Transverse colon (tissue), 4 donors: ENCODE results near the gene ZNF12. TPM values are rescaled to one million over a fixed set of nuclear protein-coding genes. Genes with fewer than 3 reads are reported as not detected.
"Not testable (repeated sequence)": the region's sequence is repeated elsewhere in the genome, so short reads cannot be mapped to it uniquely, and the experiment has no call there.

ENCODE experiments used
- DNase-seq: peaks from one replicate; pipeline ENCODE4 v3.0.0-alpha.2; 2019
- H3K27ac ChIP-seq, 4 donors: fragments of 200-600 bp; sonication (generic); 2 replicates each; pipeline ENCODE4 v1.5.1; 2016 to 2018; ENCODE audit warnings: inconsistent platforms in 4 of 4
- H3K27me3 ChIP-seq: fragments of 200-600 bp; sonication (generic); 2 replicates; pipeline ENCODE4 v1.5.1; 2017; ENCODE audit warnings: inconsistent platforms
- H3K36me3 ChIP-seq, 4 donors: fragments of 200-600 bp; sonication (generic); 2 replicates each; pipeline ENCODE4 v1.5.1; 2017 to 2019; ENCODE audit warnings: inconsistent platforms in 4 of 4
- H3K4me1 ChIP-seq, 4 donors: fragments of 200-600 bp; sonication (generic); 2 replicates each; pipeline ENCODE4 v1.5.1; 2017 to 2020; ENCODE audit warnings: inconsistent platforms in 4 of 4
- H3K4me3 ChIP-seq, 4 donors: fragments of 200-600 bp; sonication (generic); 1 replicate in 1 of 4; 2 replicates in 3 of 4; pipeline versions ENCODE4 v1.5.1 to v1.6.1; 2017 to 2019; ENCODE audit warnings: inconsistent platforms in 4 of 4
- H3K9me3 ChIP-seq, 2 donors: fragments of 200-600 bp; sonication (generic); 2 replicates each; pipeline ENCODE4 v1.5.1; 2017 to 2019; ENCODE audit warnings: inconsistent platforms in 2 of 2
- EP300 ChIP-seq: sonication (generic); formaldehyde crosslinking; IDR thresholded peaks from one replicate; pipeline ENCODE4 v1.6.1; 2017; ENCODE audit warnings: antibody characterized with exemption, low read depth
- POLR2A ChIP-seq: fragments of 450-650 bp; IDR thresholded peaks from one replicate; pipeline ENCODE4 v1.6.1; 2016; ENCODE audit warnings: antibody characterized with exemption, mild to moderate bottlenecking, moderate library complexity
- POLR2AphosphoS5 ChIP-seq, 3 donors: sonication (generic); formaldehyde crosslinking; IDR thresholded peaks; one replicate each; pipeline ENCODE4 v1.6.1; 2016; ENCODE audit warnings: antibody characterized with exemption in 3 of 3
- WGBS, 2 donors: methylation state at CpG; one replicate each; pipeline ENCODE4 v1.1.5; 2018; ENCODE audit warnings: low coverage in 1 of 2; 5-methylcytosine and 5-hydroxymethylcytosine counted together
- in situ Hi-C, 4 donors: fragments of 200-750 bp; cut with MboI; loops; one replicate each; pipeline versions ENCODE4 v1.15.0 to v1.15.1; 2017; ENCODE audit warnings: low sequenced_read_pairs in 3 of 4, low pct_ligation_motif_present in 1 of 4, low pct_unique_long_range_greater_than_20kb in 1 of 4
- intact Hi-C: fragments of 100-400 bp; cut with DNase I; formaldehyde crosslinking; loops from one replicate; pipeline ENCODE4 v1.15.1; 2023; ENCODE audit warnings: low total_unique reads
- total RNA-seq, 4 donors: library from RNA; depleted of rRNA; stranded (reverse); fragments of >200 nt; gene quantifications; one replicate each; pipeline ENCODE4 v1.1.0, GENCODE V29; 2016
- TF ChIP-seq, protein P1 (sequence below), 5 experiments: fragments of 200-600 bp in 3 of 5; fragments of 450-650 bp in 2 of 5; sonication (generic) in 3 of 5; IDR thresholded peaks; 1 replicate in 2 of 5; 2 replicates in 3 of 5; pipeline ENCODE4 v1.5.1; 2016 to 2017; ENCODE audit warnings: antibody characterized with exemption in 5 of 5, inconsistent platforms in 3 of 5, mild to moderate bottlenecking in 2 of 5, moderate library complexity in 1 of 5

The ZNF12 gene
- total RNA-seq, 4 donors from 2014 or later, result 17.5 to 171 (median 33.8) TPM

DNA sequence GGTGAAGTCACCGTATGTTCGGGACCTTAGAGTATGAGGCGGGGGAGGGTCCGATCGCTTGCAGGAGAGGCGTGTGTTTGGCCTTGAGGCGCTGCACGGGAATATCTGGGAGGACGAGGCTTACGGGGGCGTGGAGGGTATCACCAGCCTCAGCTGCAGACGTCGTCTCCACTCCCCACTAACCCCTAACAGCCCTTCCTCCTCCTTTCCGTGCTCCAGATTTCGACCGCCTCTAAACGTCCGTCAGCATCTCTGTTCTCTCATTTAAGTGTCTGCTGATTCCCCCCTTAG is 23.5 kb upstream of the ZNF12 start:
- DNase-seq, result no peak
- 2% methylated on average over 18 of the region's 18 CpGs; no CpG with 5 or more reads in 1 of the 2 donors for WGBS, 2 donors

DNA sequence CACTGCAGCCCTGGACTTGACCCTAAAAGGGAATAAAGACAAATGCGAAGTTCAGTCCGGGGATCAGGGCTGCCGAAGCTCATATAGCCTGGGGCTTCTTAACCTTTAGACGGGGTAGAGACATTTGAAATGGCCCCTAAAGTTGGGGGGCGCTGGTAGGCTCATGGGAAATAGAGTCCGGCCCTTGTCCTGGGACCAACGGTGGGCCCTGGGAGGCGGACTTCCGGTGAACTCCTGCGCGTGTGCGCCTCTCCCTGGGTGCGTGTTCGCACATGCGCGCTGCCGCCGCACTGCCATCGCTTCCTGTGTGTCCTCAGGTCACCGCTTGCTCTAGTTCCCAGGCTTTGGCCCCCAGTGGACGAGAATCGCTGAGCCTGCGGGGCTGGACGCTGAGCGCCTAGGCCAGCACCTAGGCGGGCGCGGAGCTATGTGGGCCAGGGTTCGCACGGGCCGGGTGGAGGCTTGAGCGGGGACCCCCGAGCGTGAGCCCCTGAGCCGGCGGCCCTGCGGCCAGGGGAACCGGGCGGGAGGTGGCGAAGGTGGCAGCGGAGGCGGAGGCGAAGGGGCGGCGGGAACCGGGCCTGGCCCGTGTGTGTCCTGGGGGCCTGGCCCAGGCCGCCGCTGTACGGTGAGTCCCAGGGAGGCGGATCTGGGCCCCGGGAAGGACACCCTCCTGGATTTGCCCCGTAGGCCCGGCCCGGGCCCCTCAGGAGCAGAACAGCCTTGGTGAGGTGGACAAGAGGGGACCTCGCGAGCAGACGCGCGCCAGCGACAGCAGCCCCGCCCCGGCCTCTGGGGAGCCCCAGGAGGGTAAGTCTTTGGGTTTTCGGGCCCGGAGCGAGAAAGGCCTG is 23.0 kb upstream of the ZNF12 start:
- DNase-seq, result peak; percentile 94
- peaks cover 0 to 11% (median under 1%) of the 10 kb centered on the region in 4 donors for H3K36me3 ChIP-seq
- H3K4me3 ChIP-seq, result peak overlapping the region; percentile 65 to 98 (median 81)
- H3K27ac ChIP-seq, result peak overlapping the region; percentile 84 to 91 (median 88)
- intact Hi-C loops, result no loop called here
- WGBS, 2 donors, result 3% methylated on average over 56 of the region's 66 CpGs; no CpG with 5 or more reads in 1 of the 2 donors
- in situ Hi-C loops, result no loop called here
- no peaks in the 10 kb centered on the region for H3K9me3 ChIP-seq
- H3K27me3 ChIP-seq, result no peaks in the 10 kb centered on the region
- TF ChIP-seq, protein P1, sequence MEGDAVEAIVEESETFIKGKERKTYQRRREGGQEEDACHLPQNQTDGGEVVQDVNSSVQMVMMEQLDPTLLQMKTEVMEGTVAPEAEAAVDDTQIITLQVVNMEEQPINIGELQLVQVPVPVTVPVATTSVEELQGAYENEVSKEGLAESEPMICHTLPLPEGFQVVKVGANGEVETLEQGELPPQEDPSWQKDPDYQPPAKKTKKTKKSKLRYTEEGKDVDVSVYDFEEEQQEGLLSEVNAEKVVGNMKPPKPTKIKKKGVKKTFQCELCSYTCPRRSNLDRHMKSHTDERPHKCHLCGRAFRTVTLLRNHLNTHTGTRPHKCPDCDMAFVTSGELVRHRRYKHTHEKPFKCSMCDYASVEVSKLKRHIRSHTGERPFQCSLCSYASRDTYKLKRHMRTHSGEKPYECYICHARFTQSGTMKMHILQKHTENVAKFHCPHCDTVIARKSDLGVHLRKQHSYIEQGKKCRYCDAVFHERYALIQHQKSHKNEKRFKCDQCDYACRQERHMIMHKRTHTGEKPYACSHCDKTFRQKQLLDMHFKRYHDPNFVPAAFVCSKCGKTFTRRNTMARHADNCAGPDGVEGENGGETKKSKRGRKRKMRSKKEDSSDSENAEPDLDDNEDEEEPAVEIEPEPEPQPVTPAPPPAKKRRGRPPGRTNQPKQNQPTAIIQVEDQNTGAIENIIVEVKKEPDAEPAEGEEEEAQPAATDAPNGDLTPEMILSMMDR (IDR thresholded peaks at IDR 0.05), result peak in 3 of 5 experiments; percentile 5 to 32 (median 10)
- TF ChIP-seq POLR2A, result peak; percentile 61
- no peak for TF ChIP-seq EP300
- peak; percentile 63 to 76 (median 75) for TF ChIP-seq POLR2AphosphoS5 (IDR thresholded peaks at IDR 0.05)
- H3K4me1 ChIP-seq, result peaks cover 3 to 16% (median 10%) of the 10 kb centered on the region in 4 donors

More for the DNA sequence above, 23.5 kb upstream of the ZNF12 start:
- intact Hi-C loops, result no loop called here
- Histone ChIP-seq H3K4me1 (peaks cover 3 to 16% (median 10%) of the 10 kb centered on the region in 4 donors), H3K27me3 (no peaks in the 10 kb centered on the region), H3K36me3 (peaks cover 0 to 17% (median 4%) of the 10 kb centered on the region in 4 donors), H3K9me3 (no peaks in the 10 kb centered on the region), H3K27ac (peak overlapping the region; percentile 84 to 91 (median 88)), H3K4me3 (peak overlapping the region; percentile 65 to 98 (median 81))
- no peak for TF ChIP-seq EP300
- TF ChIP-seq, protein P1 (IDR thresholded peaks at IDR 0.05), result no peak
- no peak for TF ChIP-seq POLR2AphosphoS5 (IDR thresholded peaks at IDR 0.05)
- no peak for TF ChIP-seq POLR2A
- in situ Hi-C loops, result no loop called here

DNA sequence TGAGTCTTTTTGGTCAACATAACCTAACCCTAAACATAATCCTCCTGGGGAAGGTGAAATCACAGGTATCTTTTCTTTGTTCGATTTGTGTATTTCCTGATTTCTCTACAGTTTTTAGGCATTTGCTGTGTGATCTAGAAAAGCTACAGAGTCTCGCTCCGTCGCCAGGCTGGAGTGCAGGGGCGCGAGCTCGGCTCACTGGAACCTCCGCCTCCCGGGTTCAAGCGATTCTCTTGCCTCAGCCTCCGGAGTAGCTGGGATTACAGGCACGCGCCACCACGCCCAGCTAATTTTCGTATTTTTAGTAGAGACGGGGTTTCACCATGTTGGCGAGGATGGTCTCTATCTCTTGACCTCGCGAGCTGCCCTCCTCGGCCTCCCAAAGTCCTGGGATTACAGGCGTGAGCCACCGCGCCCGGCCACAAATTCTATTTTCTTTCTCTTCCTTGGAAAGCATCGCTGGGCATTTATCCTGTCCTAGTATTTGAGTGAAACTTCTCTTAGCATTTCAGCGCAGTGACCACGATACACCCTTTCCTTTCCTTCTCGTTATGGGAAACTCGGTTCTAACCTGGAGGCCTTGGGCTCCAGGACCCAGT is 22.2 kb upstream of the ZNF12 start:
- peak overlapping the region; percentile 84 to 91 (median 88) for H3K27ac ChIP-seq
- peaks cover 3 to 16% (median 10%) of the 10 kb centered on the region in 4 donors for H3K4me1 ChIP-seq
- H3K36me3 ChIP-seq, intact Hi-C loops, H3K9me3 ChIP-seq, in situ Hi-C loops, H3K27me3 ChIP-seq, DNase-seq: not testable (repeated sequence)
- peak overlapping the region; percentile 13 to 98 (median 76) for H3K4me3 ChIP-seq
- WGBS, 2 donors, result 76 to 80% methylated on average over 9 to 29 of the region's 29 CpGs

- no peaks in the 10 kb centered on the region for H3K9me3 ChIP-seq
- no peak overlapping the region for H3K27ac ChIP-seq
- TF ChIP-seq, protein P1 (IDR thresholded peaks at IDR 0.05), result no peak
- TF ChIP-seq EP300 (no peak), POLR2AphosphoS5 (IDR thresholded peaks at IDR 0.05) (no peak), POLR2A (no peak)
- intact Hi-C loops (no loop called here), in situ Hi-C loops (no loop called here)
- no peaks in the 10 kb centered on the region for H3K36me3 ChIP-seq
- no peak for DNase-seq
- H3K27me3 ChIP-seq, result peaks cover 7% of the 10 kb centered on the region
- peaks cover 3 to 16% (median 10%) of the 10 kb centered on the region in 4 donors for H3K4me1 ChIP-seq
- 82 to 87% methylated on average over 2 to 3 of the region's 3 CpGs for WGBS, 2 donors
- H3K4me3 ChIP-seq, result no peak overlapping the region
Measured at GRCh38 chr7:6727663-6728062, 20.9 kb upstream of the ZNF12 start.

DNA sequence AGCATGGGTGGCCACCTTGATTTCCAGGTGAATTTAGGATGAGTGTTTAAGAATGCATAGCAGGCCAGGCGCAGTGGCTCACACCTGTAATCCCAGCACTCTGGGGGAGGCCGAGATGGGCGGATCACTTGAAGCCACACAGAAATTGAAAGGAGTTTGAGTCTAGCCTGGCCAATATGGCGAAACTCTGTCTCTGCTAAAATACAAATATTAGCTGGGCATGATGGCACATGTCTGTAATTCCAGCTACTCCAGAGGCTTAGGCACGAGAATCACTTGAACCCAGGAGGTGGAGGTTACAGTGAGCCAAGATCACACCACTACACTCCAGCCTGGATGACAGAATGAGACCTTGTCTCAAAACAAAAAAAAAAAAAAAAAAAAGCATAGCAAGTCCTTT is 19.6 kb upstream of the ZNF12 start:
- 90 to 93% methylated on average over 2 to 5 of the region's 5 CpGs for WGBS, 2 donors
- H3K4me1 ChIP-seq, result peaks cover 3 to 15% (median 10%) of the 10 kb centered on the region in 4 donors
- H3K36me3 ChIP-seq, H3K27ac ChIP-seq, H3K9me3 ChIP-seq, in situ Hi-C loops, DNase-seq, H3K27me3 ChIP-seq, intact Hi-C loops, H3K4me3 ChIP-seq: not testable (repeated sequence)
